Parathyroid adenoma (tissue), 2 donors: ENCODE data around the gene EGF.

Experiments
- H2AFZ ChIP-seq: fragments of 300-600 bp; sonication (generic); one replicate; pipeline ENCODE4 v1.7.0; 2017; ENCODE audit warnings: antibody characterized with exemption, mild to moderate bottlenecking
- H3K27ac ChIP-seq: fragments of 300-600 bp; sonication (generic); one replicate; pipeline ENCODE4 v1.7.0; 2017
- H3K27me3 ChIP-seq: fragments of 300-600 bp; sonication (generic); one replicate; pipeline ENCODE4 v1.7.0; 2017; ENCODE audit warnings: low read length; ENCODE audit not compliant: control insufficient read depth, insufficient read depth
- H3K36me3 ChIP-seq: fragments of 300-600 bp; sonication (generic); one replicate; pipeline ENCODE4 v1.7.0; 2017; ENCODE audit warnings: low read length; ENCODE audit not compliant: control insufficient read depth, insufficient read depth
- H3K4me1 ChIP-seq: fragments of 300-600 bp; sonication (generic); one replicate; pipeline ENCODE4 v1.7.0; 2017; ENCODE audit warnings: control low read depth
- H3K4me2 ChIP-seq: fragments of 300-600 bp; sonication (generic); one replicate; pipeline ENCODE4 v1.7.0; 2017; ENCODE audit warnings: low read length
- H3K4me3 ChIP-seq: fragments of 300-600 bp; sonication (generic); one replicate; pipeline ENCODE4 v1.7.0; 2017; ENCODE audit warnings: low read depth, low read length
- H3K79me2 ChIP-seq: fragments of 300-600 bp; sonication (generic); one replicate; pipeline ENCODE4 v1.7.0; 2017; ENCODE audit warnings: control low read depth
- H3K9ac ChIP-seq: fragments of 300-600 bp; sonication (generic); one replicate; pipeline ENCODE4 v1.7.0; 2017; ENCODE audit warnings: mild to moderate bottlenecking
- H3K9me3 ChIP-seq: fragments of 300-600 bp; sonication (generic); one replicate; pipeline ENCODE4 v1.7.0; 2017; ENCODE audit warnings: low read length; ENCODE audit not compliant: control insufficient read depth
- TF ChIP-seq, protein P1 (sequence below): fragments of 300-600 bp; sonication (generic); IDR thresholded peaks from one replicate; pipeline ENCODE4 v1.7.0; 2017; ENCODE audit warnings: antibody characterized with exemption, mild to moderate bottlenecking
- donor health status: primary hyperparathyroidism.

Gene EGF

DNA sequence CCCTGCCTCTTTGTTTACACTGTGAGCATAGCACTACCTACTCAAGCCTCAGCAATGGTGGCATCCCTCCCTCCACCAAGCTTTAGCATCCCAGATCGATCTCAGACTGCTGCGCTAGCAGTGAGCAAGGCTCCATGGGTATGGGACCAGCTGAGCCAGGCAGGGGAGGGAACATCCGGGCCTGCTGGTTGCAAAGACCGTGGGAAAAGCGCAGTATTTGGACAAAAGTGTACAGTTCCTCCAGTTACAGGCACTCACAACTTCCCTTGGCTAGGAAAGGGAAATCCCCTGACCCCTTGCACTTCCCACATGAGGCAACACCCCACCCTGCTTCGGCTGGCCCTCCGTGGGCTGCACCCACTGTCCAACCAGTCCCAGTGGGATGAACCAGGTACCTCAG is 26.5 kb downstream of the EGF start:
- Histone ChIP-seq H2AFZ (no peak overlapping the region), H3K79me2 (no peaks in the 10 kb centered on the region), H3K36me3 (no peaks in the 10 kb centered on the region), H3K9me3 (no peaks in the 10 kb centered on the region), H3K27me3 (no peaks in the 10 kb centered on the region), H3K27ac (no peak overlapping the region), H3K4me2 (no peak overlapping the region), H3K9ac (no peak overlapping the region), H3K4me1 (no peaks in the 10 kb centered on the region), H3K4me3 (no peak overlapping the region)
- TF ChIP-seq, protein P1, sequence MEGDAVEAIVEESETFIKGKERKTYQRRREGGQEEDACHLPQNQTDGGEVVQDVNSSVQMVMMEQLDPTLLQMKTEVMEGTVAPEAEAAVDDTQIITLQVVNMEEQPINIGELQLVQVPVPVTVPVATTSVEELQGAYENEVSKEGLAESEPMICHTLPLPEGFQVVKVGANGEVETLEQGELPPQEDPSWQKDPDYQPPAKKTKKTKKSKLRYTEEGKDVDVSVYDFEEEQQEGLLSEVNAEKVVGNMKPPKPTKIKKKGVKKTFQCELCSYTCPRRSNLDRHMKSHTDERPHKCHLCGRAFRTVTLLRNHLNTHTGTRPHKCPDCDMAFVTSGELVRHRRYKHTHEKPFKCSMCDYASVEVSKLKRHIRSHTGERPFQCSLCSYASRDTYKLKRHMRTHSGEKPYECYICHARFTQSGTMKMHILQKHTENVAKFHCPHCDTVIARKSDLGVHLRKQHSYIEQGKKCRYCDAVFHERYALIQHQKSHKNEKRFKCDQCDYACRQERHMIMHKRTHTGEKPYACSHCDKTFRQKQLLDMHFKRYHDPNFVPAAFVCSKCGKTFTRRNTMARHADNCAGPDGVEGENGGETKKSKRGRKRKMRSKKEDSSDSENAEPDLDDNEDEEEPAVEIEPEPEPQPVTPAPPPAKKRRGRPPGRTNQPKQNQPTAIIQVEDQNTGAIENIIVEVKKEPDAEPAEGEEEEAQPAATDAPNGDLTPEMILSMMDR = no peak

DNA sequence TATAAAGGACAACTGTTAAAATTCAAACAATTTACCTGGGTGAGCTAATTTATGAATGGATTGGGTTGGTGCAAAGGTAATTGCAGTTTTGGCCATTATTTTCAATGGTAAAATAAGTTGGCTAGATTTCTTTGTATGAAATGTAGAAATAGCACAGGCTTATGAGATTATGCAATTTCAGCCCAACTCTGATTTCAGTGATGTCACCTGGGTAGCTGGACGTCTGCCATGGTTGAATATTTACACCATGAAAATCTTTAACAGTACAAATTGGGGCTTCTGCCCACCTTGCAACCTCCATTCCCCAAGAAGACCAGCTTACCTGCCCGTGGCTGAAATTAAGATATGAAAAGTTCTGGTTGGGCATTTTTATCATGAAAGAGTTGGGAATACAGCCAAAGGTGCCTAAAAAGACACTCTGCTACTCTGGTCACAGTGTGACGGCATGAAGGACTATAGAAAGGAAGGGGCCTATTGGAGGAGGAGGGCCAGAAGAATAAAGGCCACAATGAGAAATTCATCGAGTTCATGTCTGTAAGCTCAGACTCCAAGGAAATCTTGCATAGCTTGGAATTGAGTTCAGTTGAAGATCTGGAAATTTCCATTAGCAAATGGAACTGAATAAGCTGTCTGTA is 29.7 kb downstream of the EGF start:
- TF ChIP-seq, protein P1 = no peak
- H3K4me1 ChIP-seq = no peaks in the 10 kb centered on the region
- H3K9ac ChIP-seq = no peak overlapping the region
- no peaks in the 10 kb centered on the region for H3K79me2 ChIP-seq
- no peak overlapping the region for H3K27ac ChIP-seq
- no peak overlapping the region for H3K4me3 ChIP-seq
- no peaks in the 10 kb centered on the region for H3K9me3 ChIP-seq
- no peak overlapping the region for H2AFZ ChIP-seq
- H3K27me3 ChIP-seq = no peaks in the 10 kb centered on the region
- no peaks in the 10 kb centered on the region for H3K36me3 ChIP-seq
- no peak overlapping the region for H3K4me2 ChIP-seq

DNA sequence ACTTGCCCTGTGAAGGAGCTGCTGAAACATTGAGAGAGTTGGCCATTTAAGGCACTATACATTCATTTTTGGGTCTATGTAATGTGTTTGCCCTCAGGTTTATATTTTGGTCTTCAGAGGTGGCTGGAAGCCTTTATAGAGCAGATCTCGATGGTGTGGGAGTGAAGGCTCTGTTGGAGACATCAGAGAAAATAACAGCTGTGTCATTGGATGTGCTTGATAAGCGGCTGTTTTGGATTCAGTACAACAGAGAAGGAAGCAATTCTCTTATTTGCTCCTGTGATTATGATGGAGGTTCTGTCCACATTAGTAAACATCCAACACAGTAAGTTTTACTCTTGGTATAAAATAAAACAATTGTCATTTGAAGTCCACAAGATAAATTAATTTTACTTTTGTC is 31.1 kb downstream of the EGF start:
- H3K27ac ChIP-seq = no peak overlapping the region
- no peaks in the 10 kb centered on the region for H3K27me3 ChIP-seq
- H3K4me3 ChIP-seq = no peak overlapping the region
- no peak overlapping the region for H2AFZ ChIP-seq
- H3K79me2 ChIP-seq = no peaks in the 10 kb centered on the region
- H3K4me2 ChIP-seq = no peak overlapping the region
- H3K9ac ChIP-seq = no peak overlapping the region
- no peaks in the 10 kb centered on the region for H3K36me3 ChIP-seq
- no peaks in the 10 kb centered on the region for H3K4me1 ChIP-seq
- no peaks in the 10 kb centered on the region for H3K9me3 ChIP-seq
- TF ChIP-seq, protein P1 = no peak

DNA sequence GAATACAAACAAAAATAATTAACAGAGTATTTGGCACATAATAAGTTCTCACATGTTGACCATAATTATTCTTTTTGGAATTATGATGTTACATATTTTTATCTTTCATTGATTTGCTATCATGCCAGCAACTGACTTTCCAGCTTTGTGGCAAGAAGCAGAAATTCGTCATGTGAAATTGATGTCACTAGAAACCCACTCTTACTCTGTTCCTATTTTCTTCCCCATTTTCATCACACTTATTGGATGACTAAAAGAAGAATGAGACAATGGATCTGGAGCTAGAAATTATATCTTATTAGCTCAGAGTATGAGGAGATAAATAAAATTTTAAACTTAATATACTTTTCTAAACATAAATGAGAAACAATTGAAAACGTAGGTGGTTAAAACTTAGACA is 31.9 kb downstream of the EGF start:
- Histone ChIP-seq H3K4me1 (no peaks in the 10 kb centered on the region), H3K9ac (no peak overlapping the region), H2AFZ (no peak overlapping the region), H3K36me3 (no peaks in the 10 kb centered on the region), H3K4me2 (no peak overlapping the region), H3K79me2 (no peaks in the 10 kb centered on the region), H3K27ac (no peak overlapping the region), H3K27me3 (no peaks in the 10 kb centered on the region), H3K4me3 (no peak overlapping the region), H3K9me3 (no peaks in the 10 kb centered on the region)
- TF ChIP-seq, protein P1 = no peak

DNA sequence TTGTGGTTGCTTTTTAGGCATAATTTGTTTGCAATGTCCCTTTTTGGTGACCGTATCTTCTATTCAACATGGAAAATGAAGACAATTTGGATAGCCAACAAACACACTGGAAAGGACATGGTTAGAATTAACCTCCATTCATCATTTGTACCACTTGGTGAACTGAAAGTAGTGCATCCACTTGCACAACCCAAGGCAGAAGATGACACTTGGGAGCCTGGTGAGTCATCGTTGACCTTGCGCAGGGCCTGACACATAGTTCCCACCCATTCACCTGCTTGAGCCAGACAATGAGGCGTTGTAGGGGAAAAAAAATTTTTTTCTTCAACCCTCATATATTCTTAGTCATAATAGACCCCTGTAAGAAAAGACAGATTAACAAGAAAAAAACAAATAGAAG is 32.4 kb downstream of the EGF start:
- Histone ChIP-seq H3K9me3 (no peaks in the 10 kb centered on the region), H3K4me2 (no peak overlapping the region), H3K27ac (no peak overlapping the region), H3K4me3 (no peak overlapping the region), H3K79me2 (no peaks in the 10 kb centered on the region), H3K4me1 (no peaks in the 10 kb centered on the region), H2AFZ (no peak overlapping the region), H3K36me3 (no peaks in the 10 kb centered on the region), H3K27me3 (no peaks in the 10 kb centered on the region), H3K9ac (no peak overlapping the region)
- TF ChIP-seq, protein P1 = no peak
